Loucy (cell line): ENCODE results near the gene USP31.

ENCODE experiments used
- H2AFZ ChIP-seq: fragments of 200-600 bp; sonication (generic); 2 replicates; pipeline ENCODE4 v1.6.0; 2016; ENCODE audit warnings: antibody characterized with exemption, mild to moderate bottlenecking, low read length, moderate library complexity
- H3F3A ChIP-seq: fragments of 200-600 bp; 2 replicates; pipeline ENCODE4 v1.6.0; 2016; ENCODE audit warnings: antibody characterized with exemption, low read depth, mild to moderate bottlenecking
- H3K27me3 ChIP-seq: fragments of 200-600 bp; sonication (generic); 2 replicates; pipeline ENCODE4 v1.6.1; 2014; ENCODE audit warnings: low read length, mild to moderate bottlenecking; ENCODE audit not compliant: insufficient read depth, poor library complexity, severe bottlenecking
- H3K36me3 ChIP-seq: fragments of 200-600 bp; sonication (generic); 2 replicates; pipeline ENCODE4 v1.6.1; 2016; ENCODE audit warnings: low read length; ENCODE audit not compliant: insufficient read depth
- H3K4me1 ChIP-seq: fragments of 200-600 bp; sonication (generic); 2 replicates; pipeline ENCODE4 v1.5.1; 2014; ENCODE audit warnings: low read length, mild to moderate bottlenecking; ENCODE audit not compliant: insufficient read depth, poor library complexity, severe bottlenecking
- H3K4me2 ChIP-seq: fragments of 200-600 bp; sonication (generic); 2 replicates; pipeline ENCODE4 v1.6.0; 2014; ENCODE audit warnings: antibody characterized with exemption, low read length, low read depth, mild to moderate bottlenecking; ENCODE audit not compliant: poor library complexity, severe bottlenecking
- H3K4me3 ChIP-seq: fragments of 200-600 bp; sonication (generic); 2 replicates; pipeline ENCODE4 v1.5.1; 2014; ENCODE audit warnings: low read length, mild to moderate bottlenecking, mixed read lengths; ENCODE audit not compliant: poor library complexity, severe bottlenecking
- H3K79me2 ChIP-seq: fragments of 200-600 bp; sonication (generic); 2 replicates; pipeline ENCODE4 v1.6.1; 2014; ENCODE audit warnings: low read length; ENCODE audit not compliant: insufficient read depth
- H3K9ac ChIP-seq: fragments of 200-600 bp; sonication (generic); 2 replicates; pipeline ENCODE4 v1.6.0; 2014; ENCODE audit warnings: mild to moderate bottlenecking, low read depth, low read length, moderate library complexity; ENCODE audit not compliant: poor library complexity, severe bottlenecking
- H3K9me2 ChIP-seq: fragments of 200-600 bp; sonication (generic); replicated peaks from 2 replicates; pipeline ENCODE4 v1.6.1; 2016; ENCODE audit warnings: low read depth, low read length, mixed read lengths
- H3K9me3 ChIP-seq: fragments of 200-600 bp; sonication (generic); 2 replicates; pipeline ENCODE4 v1.6.1; 2014; ENCODE audit warnings: mild to moderate bottlenecking, antibody characterized with exemption, low read length, low read depth; ENCODE audit not compliant: insufficient read depth
- H4K20me1 ChIP-seq: fragments of 200-600 bp; sonication (generic); 2 replicates; pipeline ENCODE4 v1.6.0; 2014; ENCODE audit warnings: antibody characterized with exemption, low read length, mild to moderate bottlenecking; ENCODE audit not compliant: insufficient read depth, poor library complexity, severe bottlenecking
- CTCF ChIP-seq: fragments of 200-600 bp; sonication (generic); conservative IDR thresholded peaks from 2 replicates; pipeline ENCODE4 v1.5.1; 2014; ENCODE audit warnings: mild to moderate bottlenecking, antibody characterized with exemption, low read length
- EZH2phosphoT487 ChIP-seq: fragments of 200-600 bp; IDR thresholded peaks from 2 replicates; pipeline ENCODE4 v1.6.1; 2018; ENCODE audit warnings: antibody characterized with exemption, mild to moderate bottlenecking, moderate library complexity, borderline replicate concordance

The USP31 gene

DNA sequence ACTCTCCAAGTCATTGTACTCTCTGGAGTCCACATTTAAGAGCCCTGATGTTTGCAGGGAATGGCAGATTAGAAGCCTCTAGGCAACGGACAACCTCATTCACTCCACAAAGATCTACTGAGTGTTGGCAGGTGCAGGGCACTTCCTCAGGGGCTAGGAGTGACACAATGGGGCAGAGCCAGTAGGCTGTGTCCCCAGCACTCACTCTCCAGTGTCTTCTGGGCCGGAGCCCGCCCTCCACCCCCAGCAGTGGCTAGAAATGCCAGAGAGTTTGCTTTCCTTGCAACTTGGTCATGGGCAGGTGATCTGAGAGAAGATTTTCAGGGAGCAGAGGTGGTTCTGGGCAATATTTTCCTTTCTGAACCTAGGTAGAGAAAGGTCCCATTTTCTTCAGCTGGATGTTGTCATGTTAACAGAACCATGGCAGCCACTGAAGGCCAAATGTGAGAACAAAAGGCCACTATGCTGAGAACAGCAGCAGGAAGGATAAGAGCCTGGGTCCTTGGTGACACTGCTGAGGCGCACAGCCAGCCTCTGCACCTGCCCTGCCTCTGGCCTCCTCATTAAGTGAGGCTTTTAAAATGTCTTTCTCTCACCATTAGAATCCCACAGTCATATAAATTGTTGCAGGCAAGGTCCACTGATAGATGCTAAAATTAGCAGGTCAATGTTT lies 96.2 kb downstream of the USP31 start:
- TF ChIP-seq EZH2phosphoT487 = no peak
- TF ChIP-seq CTCF = no peak
- H3K4me3 ChIP-seq = no peak overlapping the region
- H3F3A ChIP-seq = no peaks in the 10 kb centered on the region
- H3K9me3 ChIP-seq = no peaks in the 10 kb centered on the region
- no peaks in the 10 kb centered on the region for H3K27me3 ChIP-seq
- H3K9ac ChIP-seq = no peak overlapping the region
- H3K9me2 ChIP-seq = no peaks in the 10 kb centered on the region
- H3K79me2 ChIP-seq = no peaks in the 10 kb centered on the region
- no peaks in the 10 kb centered on the region for H4K20me1 ChIP-seq
- no peak overlapping the region for H2AFZ ChIP-seq
- no peaks in the 10 kb centered on the region for H3K4me1 ChIP-seq
- H3K36me3 ChIP-seq = no peaks in the 10 kb centered on the region
- no peak overlapping the region for H3K4me2 ChIP-seq

DNA sequence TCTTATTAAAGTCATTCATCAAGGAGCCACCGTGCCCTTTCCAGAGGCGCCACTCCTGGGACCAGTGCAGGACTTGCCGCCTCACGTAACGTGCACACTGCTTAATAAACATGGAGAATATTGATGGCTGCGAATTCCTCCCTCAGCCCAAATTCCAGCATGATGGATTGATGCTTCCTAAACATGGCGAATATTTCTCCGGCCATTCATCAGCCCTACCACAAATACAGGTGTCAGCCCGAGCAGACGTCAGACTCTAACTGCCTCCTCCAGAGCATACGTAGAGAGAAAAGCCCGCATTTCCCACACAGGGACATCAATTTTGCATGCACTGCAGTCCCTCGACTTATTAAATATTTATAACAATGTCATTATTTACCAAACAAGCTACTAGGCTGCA lies 97.0 kb downstream of the USP31 start:
- H3F3A ChIP-seq = no peaks in the 10 kb centered on the region
- H3K9me2 ChIP-seq = no peaks in the 10 kb centered on the region
- no peak overlapping the region for H3K4me2 ChIP-seq
- TF ChIP-seq CTCF = no peak
- no peak for TF ChIP-seq EZH2phosphoT487
- no peaks in the 10 kb centered on the region for H3K9me3 ChIP-seq
- H4K20me1 ChIP-seq = no peaks in the 10 kb centered on the region
- no peak overlapping the region for H2AFZ ChIP-seq
- no peaks in the 10 kb centered on the region for H3K79me2 ChIP-seq
- H3K27me3 ChIP-seq = no peaks in the 10 kb centered on the region
- H3K36me3 ChIP-seq = no peaks in the 10 kb centered on the region
- no peak overlapping the region for H3K9ac ChIP-seq
- no peaks in the 10 kb centered on the region for H3K4me1 ChIP-seq
- no peak overlapping the region for H3K4me3 ChIP-seq

DNA sequence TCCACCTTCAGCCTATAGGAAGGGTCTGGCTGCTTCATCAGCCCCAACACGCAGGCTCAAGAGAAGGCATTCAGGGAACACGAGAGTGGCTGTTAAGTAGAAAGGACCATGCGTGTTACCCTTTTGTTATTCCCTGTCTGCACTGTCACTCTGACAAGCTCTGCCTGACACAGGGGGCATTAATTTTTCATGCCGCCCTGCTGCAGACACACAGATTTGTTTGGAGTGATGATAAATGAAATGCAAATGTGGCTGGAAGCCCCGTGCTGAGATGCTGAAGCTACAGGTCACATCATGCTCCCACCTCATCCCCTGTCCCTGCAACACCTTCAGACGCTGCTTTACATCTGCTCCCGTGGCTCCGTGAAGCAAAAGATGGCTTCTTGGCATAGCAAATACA lies 97.7 kb downstream of the USP31 start:
- H3K4me1 ChIP-seq = no peaks in the 10 kb centered on the region
- no peaks in the 10 kb centered on the region for H3F3A ChIP-seq
- no peaks in the 10 kb centered on the region for H3K36me3 ChIP-seq
- H4K20me1 ChIP-seq = no peaks in the 10 kb centered on the region
- no peaks in the 10 kb centered on the region for H3K9me2 ChIP-seq
- H3K27me3 ChIP-seq = no peaks in the 10 kb centered on the region
- TF ChIP-seq EZH2phosphoT487 (no peak), CTCF (no peak)
- no peak overlapping the region for H3K4me2 ChIP-seq
- no peaks in the 10 kb centered on the region for H3K79me2 ChIP-seq
- H3K9me3 ChIP-seq = no peaks in the 10 kb centered on the region
- no peak overlapping the region for H3K4me3 ChIP-seq
- H3K9ac ChIP-seq = no peak overlapping the region
- no peak overlapping the region for H2AFZ ChIP-seq
